Measurements from ENCODE around the gene TDRD3. TPM values are rescaled to one million over a fixed set of nuclear protein-coding genes. Genes with fewer than 3 reads are reported as not detected.

The TDRD3 gene
- total RNA-seq, 1 donor, result 17.3 TPM

GRCh38 chr13:60379837-60380565, 17.0 kb upstream of the TDRD3 start:
- DNase-seq (ENCODE audit: low read depth), result peak; percentile 6
- H3K4me3 ChIP-seq (ENCODE audit: low read depth, low read length), result no peak overlapping the region
- TF ChIP-seq CTCF (IDR thresholded peaks at IDR 0.05; ENCODE audit: insufficient read depth, low read depth, low read length), result peak; percentile 35

- H3K4me3 ChIP-seq (ENCODE audit: low read depth, low read length), result no peak overlapping the region
- DNase-seq (ENCODE audit: low read depth), result no peak
- TF ChIP-seq CTCF (IDR thresholded peaks at IDR 0.05; ENCODE audit: insufficient read depth, low read depth, low read length), result no peak
Measured at GRCh38 chr13:60384911-60385310, 12.1 kb upstream of the TDRD3 start.

- TF ChIP-seq CTCF (IDR thresholded peaks at IDR 0.05; ENCODE audit: insufficient read depth, low read depth, low read length), result no peak
- H3K4me3 ChIP-seq (ENCODE audit: low read depth, low read length), result no peak overlapping the region
- no peak for DNase-seq (ENCODE audit: low read depth)
Measured at GRCh38 chr13:60386250-60386649, 10.8 kb upstream of the TDRD3 start.

- DNase-seq (ENCODE audit: low read depth), result no peak
- H3K4me3 ChIP-seq (ENCODE audit: low read depth, low read length), result no peak overlapping the region
- no peak for TF ChIP-seq CTCF (IDR thresholded peaks at IDR 0.05; ENCODE audit: insufficient read depth, low read depth, low read length)
Measured at GRCh38 chr13:60392131-60392530, 4.9 kb upstream of the TDRD3 start.

- no peak for TF ChIP-seq CTCF (IDR thresholded peaks at IDR 0.05; ENCODE audit: insufficient read depth, low read depth, low read length)
- peak overlapping the region; percentile 90 for H3K4me3 ChIP-seq (ENCODE audit: low read depth, low read length)
- peak; percentile 88 for DNase-seq (ENCODE audit: low read depth)
Measured at GRCh38 chr13:60395971-60396782, 843 bp upstream of the TDRD3 start.

- no peak for TF ChIP-seq CTCF (IDR thresholded peaks at IDR 0.05; ENCODE audit: insufficient read depth, low read depth, low read length)
- H3K4me3 ChIP-seq (ENCODE audit: low read depth, low read length), result peak overlapping the region; percentile 90
- peak; percentile 72 for DNase-seq (ENCODE audit: low read depth)
Measured at GRCh38 chr13:60397704-60398378, 821 bp downstream of the TDRD3 start.

Data from fibroblast of villous mesenchyme (primary cell).